Endodermal cell (in vitro differentiated cells): ENCODE data around the gene CD3E. TPM values are rescaled to one million over a fixed set of nuclear protein-coding genes. Genes with fewer than 3 reads are reported as not detected.

Experiments used
- DNase-seq: peaks from one replicate; pipeline ENCODE4 v3.0.0-alpha.2; 2017
- H3K27ac ChIP-seq: 2 replicates; pipeline ENCODE4 v1.5.1; 2013; ENCODE audit warnings: mild to moderate bottlenecking, low read depth, low read length, moderate library complexity
- H3K27me3 ChIP-seq: 2 replicates; pipeline ENCODE4 v1.6.1; 2013; ENCODE audit warnings: mild to moderate bottlenecking, low read length, moderate library complexity; ENCODE audit not compliant: insufficient read depth, control insufficient read depth, poor library complexity, severe bottlenecking
- H3K36me3 ChIP-seq: 2 replicates; pipeline ENCODE4 v1.7.0; 2013; ENCODE audit warnings: mild to moderate bottlenecking, low read length, moderate library complexity; ENCODE audit not compliant: control insufficient read depth, insufficient read depth
- H3K4me1 ChIP-seq: one replicate; pipeline ENCODE4 v1.7.0; 2013; ENCODE audit warnings: low read length; ENCODE audit not compliant: control insufficient read depth, insufficient read depth
- H3K4me3 ChIP-seq: 2 replicates; pipeline ENCODE4 v1.5.1; 2013; ENCODE audit warnings: mild to moderate bottlenecking, low read length, moderate library complexity
- H3K9ac ChIP-seq: 2 replicates; pipeline ENCODE4 v1.6.1; 2013; ENCODE audit warnings: mild to moderate bottlenecking, low read length, moderate library complexity; ENCODE audit not compliant: poor library complexity, severe bottlenecking; ENCODE audit errors: extremely low read depth
- H3K9me3 ChIP-seq: 2 replicates; pipeline ENCODE4 v1.6.1; 2013; ENCODE audit warnings: mild to moderate bottlenecking, low read length, moderate library complexity; ENCODE audit not compliant: control insufficient read depth
- H3K27ac Mint-ChIP-seq: 2 replicates; pipeline ENCODE4 v1.8.0; 2020; ENCODE audit warnings: mixed read lengths
- H3K27me3 Mint-ChIP-seq: 2 replicates; pipeline ENCODE4 v1.8.0; 2021; ENCODE audit warnings: mild to moderate bottlenecking, mixed read lengths; ENCODE audit not compliant: insufficient read depth
- H3K36me3 Mint-ChIP-seq: 2 replicates; pipeline ENCODE4 v1.8.0; 2020; ENCODE audit warnings: low read depth, mixed read lengths
- H3K4me1 Mint-ChIP-seq: 2 replicates; pipeline ENCODE4 v1.8.0; 2020; ENCODE audit warnings: mixed read lengths
- H3K4me3 Mint-ChIP-seq: 2 replicates; pipeline ENCODE4 v1.8.0; 2020; ENCODE audit warnings: mild to moderate bottlenecking, moderate library complexity, mixed read lengths
- H3K9me3 Mint-ChIP-seq: 2 replicates; pipeline ENCODE4 v1.8.0; 2020; ENCODE audit warnings: mild to moderate bottlenecking, mixed read lengths
- WGBS, 2 experiments: methylation state at CpG; one replicate each; pipeline versions ENCODE4 v1.1.5 to v1.1.7; 2013; ENCODE audit warnings: missing lambda C conversion rate in 2 of 2, mixed read lengths in 1 of 2; ENCODE audit not compliant: insufficient coverage in 1 of 2, insufficient read length in 1 of 2; 5-methylcytosine and 5-hydroxymethylcytosine counted together
- total RNA-seq, 2 donors: library from RNA; stranded (reverse); fragmentation: NEBNext Ultra II Directional in 1 of 2; extraction: Animal tissue kit (Norgen Biotek cat#: 25700) in 1 of 2; gene quantifications; 2 replicates in 1 of 2; 3 replicates in 1 of 2; pipeline ENCODE4 v1.2.1, GENCODE V29; 2021
- TF ChIP-seq, protein P1 (sequence below): fragments of 200-600 bp; sonication (generic); conservative IDR thresholded peaks from 2 replicates; pipeline ENCODE4 v1.5.0; 2021; ENCODE audit warnings: antibody characterized with exemption, mild to moderate bottlenecking

The CD3E gene
- total RNA-seq, 2 donors from 2014 or later: 0.29 TPM; not detected in 1

DNA sequence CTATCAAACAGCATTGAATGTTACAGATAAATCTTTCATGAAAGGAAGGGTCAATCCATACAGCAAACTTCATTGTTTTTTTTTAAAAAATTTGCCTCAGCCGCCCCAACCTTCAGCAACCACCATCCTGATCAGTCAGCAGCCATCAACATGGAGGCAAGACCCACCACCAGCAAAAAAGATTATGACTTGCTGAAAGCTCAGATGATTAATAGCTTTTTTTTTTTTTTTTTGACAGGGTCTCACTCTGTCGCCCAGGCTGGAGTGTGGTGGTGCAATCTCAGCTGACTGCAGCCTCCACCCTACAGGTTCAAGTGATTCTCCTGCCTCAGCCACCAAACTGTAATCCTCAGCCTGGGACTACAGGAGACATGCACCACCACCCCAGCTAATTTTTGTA lies 18.0 kb upstream of the CD3E start:
- H3K36me3 ChIP-seq: no peaks in the 10 kb centered on the region
- no peak overlapping the region for H3K27ac Mint-ChIP-seq
- peaks cover 3% of the 10 kb centered on the region for H3K9me3 Mint-ChIP-seq
- H3K27me3 ChIP-seq: peaks cover 6% of the 10 kb centered on the region
- H3K9ac ChIP-seq: no peak overlapping the region
- no peak for DNase-seq
- WGBS, 2 experiments: 94% methylated on average over 2 of the region's 2 CpGs; no CpG with 5 or more reads in 1 of the 2 experiments
- H3K4me1 Mint-ChIP-seq: no peaks in the 10 kb centered on the region
- TF ChIP-seq, protein P1, sequence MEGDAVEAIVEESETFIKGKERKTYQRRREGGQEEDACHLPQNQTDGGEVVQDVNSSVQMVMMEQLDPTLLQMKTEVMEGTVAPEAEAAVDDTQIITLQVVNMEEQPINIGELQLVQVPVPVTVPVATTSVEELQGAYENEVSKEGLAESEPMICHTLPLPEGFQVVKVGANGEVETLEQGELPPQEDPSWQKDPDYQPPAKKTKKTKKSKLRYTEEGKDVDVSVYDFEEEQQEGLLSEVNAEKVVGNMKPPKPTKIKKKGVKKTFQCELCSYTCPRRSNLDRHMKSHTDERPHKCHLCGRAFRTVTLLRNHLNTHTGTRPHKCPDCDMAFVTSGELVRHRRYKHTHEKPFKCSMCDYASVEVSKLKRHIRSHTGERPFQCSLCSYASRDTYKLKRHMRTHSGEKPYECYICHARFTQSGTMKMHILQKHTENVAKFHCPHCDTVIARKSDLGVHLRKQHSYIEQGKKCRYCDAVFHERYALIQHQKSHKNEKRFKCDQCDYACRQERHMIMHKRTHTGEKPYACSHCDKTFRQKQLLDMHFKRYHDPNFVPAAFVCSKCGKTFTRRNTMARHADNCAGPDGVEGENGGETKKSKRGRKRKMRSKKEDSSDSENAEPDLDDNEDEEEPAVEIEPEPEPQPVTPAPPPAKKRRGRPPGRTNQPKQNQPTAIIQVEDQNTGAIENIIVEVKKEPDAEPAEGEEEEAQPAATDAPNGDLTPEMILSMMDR: no peak
- no peaks in the 10 kb centered on the region for H3K9me3 ChIP-seq
- peaks cover 25% of the 10 kb centered on the region for H3K27me3 Mint-ChIP-seq
- H3K4me1 ChIP-seq: no peaks in the 10 kb centered on the region
- no peak overlapping the region for H3K4me3 ChIP-seq
- no peak overlapping the region for H3K27ac ChIP-seq
- no peaks in the 10 kb centered on the region for H3K36me3 Mint-ChIP-seq
- no peak overlapping the region for H3K4me3 Mint-ChIP-seq

DNA sequence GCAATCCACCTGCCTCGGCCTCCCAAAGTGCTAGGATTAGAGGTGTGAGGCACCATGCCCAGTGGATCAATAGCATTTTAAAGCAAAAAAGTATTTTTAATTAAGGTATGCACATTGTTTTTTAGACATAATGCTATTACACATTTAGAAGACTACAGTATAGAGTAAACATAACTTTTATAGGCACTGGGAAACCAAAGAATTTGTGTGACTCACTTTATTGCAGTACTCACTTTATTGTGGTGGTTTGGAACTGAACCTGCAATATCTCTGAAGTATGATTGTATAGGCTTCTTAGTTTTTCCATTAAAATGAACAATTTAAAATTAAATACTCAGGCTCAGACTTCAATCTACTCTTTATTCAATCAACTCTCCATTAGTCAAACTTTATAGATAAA lies 17.5 kb upstream of the CD3E start:
- H3K36me3 Mint-ChIP-seq: no peaks in the 10 kb centered on the region
- Histone ChIP-seq H3K36me3 (no peaks in the 10 kb centered on the region), H3K9me3 (no peaks in the 10 kb centered on the region), H3K9ac (no peak overlapping the region), H3K4me1 (no peaks in the 10 kb centered on the region), H3K27ac (no peak overlapping the region), H3K27me3 (peaks cover 10% of the 10 kb centered on the region), H3K4me3 (no peak overlapping the region)
- H3K4me3 Mint-ChIP-seq: no peak overlapping the region
- no peak for DNase-seq
- H3K9me3 Mint-ChIP-seq: peaks cover 3% of the 10 kb centered on the region
- TF ChIP-seq, protein P1: no peak
- H3K27ac Mint-ChIP-seq: no peak overlapping the region
- no peaks in the 10 kb centered on the region for H3K4me1 Mint-ChIP-seq
- WGBS, 2 experiments: 94% methylated on average over 1 of the region's 1 CpG; no CpG with 5 or more reads in 1 of the 2 experiments
- peaks cover 28% of the 10 kb centered on the region for H3K27me3 Mint-ChIP-seq

DNA sequence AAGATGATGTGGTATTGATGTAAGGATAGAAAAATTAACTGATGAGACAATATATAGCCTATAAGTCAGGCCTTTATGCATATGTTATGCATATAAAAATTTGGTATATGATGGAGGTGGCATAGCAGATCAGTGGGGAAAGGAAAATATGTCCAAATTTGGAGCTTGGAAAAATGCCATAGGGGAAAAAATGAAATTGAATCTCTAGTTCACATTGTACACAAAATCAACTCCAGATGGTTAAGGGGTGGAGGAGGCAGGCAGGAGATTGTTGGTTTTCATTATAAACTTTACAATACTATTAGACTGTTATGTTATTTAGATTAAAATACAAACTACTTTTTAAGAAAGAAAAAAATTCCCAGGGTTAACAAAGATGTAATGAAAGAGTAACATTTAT lies 15.1 kb upstream of the CD3E start:
- H3K9me3 ChIP-seq: no peaks in the 10 kb centered on the region
- H3K9me3 Mint-ChIP-seq: peaks cover 3% of the 10 kb centered on the region
- no peaks in the 10 kb centered on the region for H3K4me1 ChIP-seq
- H3K36me3 Mint-ChIP-seq: no peaks in the 10 kb centered on the region
- DNase-seq: no peak
- no peak overlapping the region for H3K4me3 Mint-ChIP-seq
- H3K27ac Mint-ChIP-seq: no peak overlapping the region
- no peak overlapping the region for H3K4me3 ChIP-seq
- TF ChIP-seq, protein P1: no peak
- no peaks in the 10 kb centered on the region for H3K36me3 ChIP-seq
- H3K4me1 Mint-ChIP-seq: no peaks in the 10 kb centered on the region
- no peak overlapping the region for H3K9ac ChIP-seq
- peaks cover 18% of the 10 kb centered on the region for H3K27me3 ChIP-seq
- peaks cover 38% of the 10 kb centered on the region for H3K27me3 Mint-ChIP-seq
- no peak overlapping the region for H3K27ac ChIP-seq
